HepG2 (cell line): ENCODE data around the gene DSG2. TPM values are rescaled to one million over a fixed set of nuclear protein-coding genes. Genes with fewer than 3 reads are reported as not detected.

Source experiments
- BCL3 ChIP-seq: sonication (generic); formaldehyde crosslinking; IDR thresholded peaks from 2 replicates; pipeline ENCODE4 v1.5.1; 2020; ENCODE audit warnings: mild to moderate bottlenecking, missing genetic modification reagents, moderate library complexity
- CBFB ChIP-seq: sonication (generic); formaldehyde crosslinking; IDR thresholded peaks from 2 replicates; pipeline ENCODE4 v1.4.0; 2020; ENCODE audit warnings: missing genetic modification reagents
- ELF1 ChIP-seq: sonication (generic); formaldehyde crosslinking; IDR thresholded peaks from 2 replicates; pipeline ENCODE4 v1.4.0; 2020; ENCODE audit warnings: missing genetic modification reagents
- FOXA1 ChIP-seq, 2 experiments: fragments of 450-650 bp in 1 of 2; sonication (generic) in 1 of 2; formaldehyde crosslinking in 1 of 2; IDR thresholded peaks; 2 replicates each; pipeline versions ENCODE4 v1.4.0 to v1.6.1; 2016 to 2020; ENCODE audit warnings: missing genetic modification reagents in 1 of 2
- FOXP1 ChIP-seq, 2 experiments: fragments of 450-650 bp in 1 of 2; IDR thresholded peaks; 2 replicates each; pipeline ENCODE4 v1.6.1; 2017 to 2018; ENCODE audit warnings: antibody characterized with exemption in 1 of 2
- IKZF1 ChIP-seq: fragments of 450-650 bp; IDR thresholded peaks from 2 replicates; pipeline ENCODE4 v1.7.1; 2016
- NAIF1 ChIP-seq: sonication (generic); formaldehyde crosslinking; IDR thresholded peaks from 2 replicates; pipeline ENCODE4 v1.5.0; 2020; ENCODE audit warnings: mild to moderate bottlenecking, missing genetic modification reagents, borderline replicate concordance
- NFIC ChIP-seq: IDR thresholded peaks from 2 replicates; pipeline ENCODE4 v1.6.1; 2012; ENCODE audit warnings: mild to moderate bottlenecking, low read length, inconsistent platforms
- POGK ChIP-seq: sonication (generic); formaldehyde crosslinking; conservative IDR thresholded peaks from 2 replicates; pipeline ENCODE4 v1.8.0; 2022; ENCODE audit warnings: mild to moderate bottlenecking, moderate library complexity, missing genetic modification reagents
- PREB ChIP-seq: sonication (generic); formaldehyde crosslinking; IDR thresholded peaks from 2 replicates; pipeline ENCODE4 v1.4.0; 2020; ENCODE audit warnings: missing genetic modification reagents
- TMF1 ChIP-seq: sonication (generic); formaldehyde crosslinking; IDR thresholded peaks from 2 replicates; pipeline ENCODE4 v1.8.1; 2022; ENCODE audit warnings: low read depth, missing genetic modification reagents
- ZFP36L1 ChIP-seq: sonication (generic); formaldehyde crosslinking; IDR thresholded peaks from 2 replicates; pipeline ENCODE4 v1.8.0; 2022; ENCODE audit warnings: mild to moderate bottlenecking, missing genetic modification reagents, moderate library complexity
- ZNF20 ChIP-seq: sonication (generic); formaldehyde crosslinking; IDR thresholded peaks from 2 replicates; pipeline ENCODE4 v1.4.0; 2020; ENCODE audit warnings: mild to moderate bottlenecking, moderate library complexity, missing genetic modification reagents
- ZNF232 ChIP-seq: sonication (generic); formaldehyde crosslinking; IDR thresholded peaks from 2 replicates; pipeline ENCODE4 v1.4.0; 2020; ENCODE audit warnings: missing genetic modification reagents, borderline replicate concordance
- ZNF646 ChIP-seq: sonication (generic); formaldehyde crosslinking; IDR thresholded peaks from 2 replicates; pipeline ENCODE4 v1.9.0; 2021; ENCODE audit warnings: mild to moderate bottlenecking, missing genetic modification reagents
- ZNF800 ChIP-seq: sonication (generic); formaldehyde crosslinking; IDR thresholded peaks from 2 replicates; pipeline ENCODE4 v1.4.0; 2020; ENCODE audit warnings: missing genetic modification reagents
- polyA plus RNA-seq, 8 experiments: library from polyadenylated mRNA; depleted of rRNA in 3 of 8; stranded (reverse) in 7 of 8; unstranded in 1 of 8; fragments of >200 nt; fragmentation: Illumina TruSeq in 4 of 8; extraction: Trizol in 4 of 8; gene quantifications; 2 replicates each; pipeline versions ENCODE4 v1.2.1 to v1.2.3, GENCODE V29; 2011 to 2016; ENCODE audit warnings: low read depth in 4 of 8, missing spikeins in 1 of 8, mixed read lengths in 1 of 8; ENCODE audit not compliant: insufficient read depth in 1 of 8
- total RNA-seq, 5 experiments: library from RNA; depleted of rRNA; stranded (reverse); fragments of >200 nt; fragmentation: Illumina TruSeq; extraction: Trizol; gene quantifications; 2 replicates each; pipeline ENCODE4 v1.2.3, GENCODE V29; 2016; ENCODE audit warnings: low read depth in 1 of 5

The DSG2 gene
- total and polyA plus RNA-seq, 2 of the 13 experiments (the other 11 are each of a cell fraction or from before 2014, with no cell fraction given) = 23.3 to 66.7 TPM

GRCh38 chr18:31497836-31498573, at the start of gene DSG2 (continued):
- TF ChIP-seq ZNF646 (no peak), TMF1 (CRISPR knock-in tag) (no peak), ZNF232 (CRISPR knock-in tag) (peak; percentile 31; the same call in 1 of the 2 replicates), BCL3 (peak; percentile 87; the same call in 1 of the 2 replicates), IKZF1 (no peak), ZNF20 (CRISPR knock-in tag) (0 out of 2 replicates have a peak, but pooled peaks have one; percentile 48), NAIF1 (no peak), ELF1 (no peak), ZNF800 (CRISPR knock-in tag) (no peak), FOXP1 (IDR thresholded peaks at IDR 0.05) (no peak), FOXP1 (CRISPR knock-in tag; IDR thresholded peaks at IDR 0.05) (no peak), FOXA1 (IDR thresholded peaks at IDR 0.05) (no peak), FOXA1 (CRISPR knock-in tag; IDR thresholded peaks at IDR 0.05) (0 out of 2 replicates have a peak, but pooled peaks have one; percentile 5), POGK (CRISPR knock-in tag) (no peak), CBFB (CRISPR knock-in tag) (no peak), PREB (no peak), ZFP36L1 (CRISPR knock-in tag) (no peak), NFIC (no peak)
